Endothelial cell of hepatic sinusoid (primary cell): ENCODE results near the gene CDK8.

Source experiments
- in situ Hi-C: cut with HindIII; loops from 2 replicates; pipeline ENCODE4 v1.10.0; 2017; ENCODE audit warnings: low sequenced_read_pairs

Gene CDK8

DNA sequence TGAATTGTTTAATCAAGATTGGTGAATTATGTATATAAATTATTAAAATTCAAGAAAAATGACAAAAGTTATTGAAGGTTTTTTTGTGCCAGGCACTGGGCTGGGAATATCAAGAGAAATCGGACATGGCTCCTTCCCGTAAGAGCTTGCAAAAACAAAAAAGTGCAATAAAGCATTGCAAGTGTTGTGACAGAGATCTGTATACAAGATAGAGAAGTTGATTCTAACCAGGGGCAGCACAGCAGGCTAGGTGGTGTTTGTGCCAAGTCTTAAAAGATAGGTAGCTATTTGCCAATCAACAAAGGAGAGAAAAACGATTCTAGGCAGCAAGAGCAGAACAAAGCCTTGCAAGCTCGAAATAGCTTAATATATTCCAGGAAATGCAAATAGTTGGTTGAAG, 179.8 kb downstream of the CDK8 start:
- in situ Hi-C loops, result no loop called here

- in situ Hi-C loops, result no loop called here
Measured at GRCh38 chr13:26435171-26435570, 181.2 kb downstream of the CDK8 start.

DNA sequence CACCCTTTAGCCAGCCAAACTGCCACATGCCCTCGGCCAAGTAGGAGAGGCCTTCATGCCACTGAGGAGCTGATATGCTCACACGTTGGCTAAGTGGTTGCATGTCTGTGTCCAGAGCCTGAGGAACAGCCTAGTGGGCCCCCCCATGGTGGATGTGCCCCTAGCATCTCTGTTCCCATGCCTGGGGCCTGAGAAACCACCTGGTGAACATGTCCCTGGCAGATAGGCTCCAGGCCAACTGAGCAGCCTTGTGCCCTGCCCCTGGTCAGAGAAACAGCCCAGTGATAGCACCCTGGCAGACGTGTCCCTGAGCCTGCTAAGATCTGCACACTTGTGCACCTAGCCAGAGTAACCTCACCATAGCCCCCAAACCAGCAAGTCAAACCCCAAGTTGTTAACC, 181.7 kb downstream of the CDK8 start:
- in situ Hi-C loops, result no loop called here

- in situ Hi-C loops, result no loop called here
Measured at GRCh38 chr13:26436914-26437313, 183.0 kb downstream of the CDK8 start.

GRCh38 chr13:26440111-26440510, 186.2 kb downstream of the CDK8 start:
- in situ Hi-C loops, result no loop called here

DNA sequence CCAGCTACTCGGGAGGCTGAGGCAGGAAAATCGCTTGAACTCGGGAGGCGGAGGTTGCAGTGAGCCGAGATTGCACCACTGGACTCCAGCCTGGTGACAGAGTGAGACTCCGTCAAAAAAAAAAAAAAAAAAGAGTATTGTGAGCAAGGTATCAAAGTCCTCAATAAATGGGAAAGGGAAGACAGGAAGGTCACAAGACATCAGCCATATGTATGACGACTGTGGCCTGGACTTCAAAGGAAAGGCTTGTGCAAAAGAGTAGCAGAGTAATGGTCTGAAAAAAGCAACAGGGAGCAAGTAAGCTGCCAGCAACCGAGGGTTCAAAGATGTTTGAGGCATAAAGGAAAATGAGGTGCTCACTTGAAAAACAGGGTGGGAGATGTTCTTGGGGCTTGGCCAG, 187.5 kb downstream of the CDK8 start:
- in situ Hi-C loops, result no loop called here

GRCh38 chr13:26442541-26442940, 188.6 kb downstream of the CDK8 start:
- in situ Hi-C loops, result no loop called here

- in situ Hi-C loops, result no loop called here
Measured at GRCh38 chr13:26445092-26445491, 191.2 kb downstream of the CDK8 start.

- in situ Hi-C loops, result no loop called here
Measured at GRCh38 chr13:26446751-26447150, 192.8 kb downstream of the CDK8 start.

DNA sequence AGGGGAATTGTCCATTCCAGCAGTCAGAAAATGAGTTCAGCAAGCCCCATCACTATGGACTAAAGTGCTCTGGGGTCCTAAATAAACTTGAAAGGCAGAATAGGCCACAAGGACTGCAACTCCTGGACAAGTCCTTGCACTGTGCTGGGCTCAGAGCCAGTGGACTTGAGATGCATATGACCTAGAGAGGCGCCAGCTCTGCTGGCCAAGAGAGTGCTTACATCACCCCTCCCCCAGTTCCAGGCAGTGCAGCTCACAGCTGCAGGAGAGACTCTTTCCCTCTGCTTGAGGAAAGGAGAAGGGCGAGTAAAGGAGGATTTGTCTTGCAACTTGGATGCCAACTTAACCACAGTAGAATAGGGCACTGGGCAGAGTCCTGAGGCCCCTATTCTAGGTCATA, 194.1 kb downstream of the CDK8 start:
- in situ Hi-C loops, result no loop called here

DNA sequence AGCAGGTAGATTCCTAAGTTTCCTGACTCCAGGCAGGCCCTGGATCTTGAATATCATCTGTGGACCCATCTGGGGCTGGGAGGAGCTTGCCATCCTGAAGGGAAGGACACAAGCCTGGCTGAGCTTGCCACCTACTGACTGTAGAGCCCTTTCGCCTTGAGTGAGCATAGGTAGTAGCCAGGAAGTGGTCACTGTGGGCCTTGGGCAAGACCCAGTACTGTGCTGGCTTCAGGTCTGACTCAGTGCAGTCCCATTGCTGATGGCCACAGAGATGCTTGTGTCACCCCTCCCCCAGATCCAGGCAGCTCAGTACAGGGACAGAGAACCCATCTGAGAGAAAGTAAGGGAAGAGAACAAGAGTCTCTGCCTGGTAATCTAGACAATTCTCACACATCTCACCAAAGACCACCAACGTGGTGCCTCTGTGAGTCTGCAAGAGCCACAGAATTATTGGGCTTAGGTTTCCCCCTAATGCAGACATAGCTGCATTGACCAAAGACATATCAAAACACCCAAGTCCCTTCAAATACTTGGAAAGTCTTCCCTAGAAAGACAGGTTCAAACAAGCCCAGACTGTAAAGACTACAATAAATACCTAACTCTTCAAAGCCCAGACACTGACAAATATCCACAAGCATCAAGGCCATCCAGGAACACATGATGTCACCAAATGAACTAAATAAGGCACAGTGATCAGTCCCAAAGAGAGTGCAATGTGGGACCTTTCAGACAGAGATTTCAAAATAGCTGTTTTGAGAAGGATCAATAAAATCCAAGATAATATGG, 195.3 kb downstream of the CDK8 start:
- in situ Hi-C loops, result no loop called here
